Fibroblast of lung (primary cell): ENCODE measurements around the gene TTLL11. TPM values are rescaled to one million over a fixed set of nuclear protein-coding genes. Genes with fewer than 3 reads are reported as not detected.

ENCODE experiments used
- DNase-seq, 2 donors: peaks; one replicate each; pipeline versions ENCODE4 v3.0.0 to v3.0.0-alpha.2; 2010; ENCODE audit warnings: low read depth in 2 of 2
- H2AFZ ChIP-seq: 2 replicates; pipeline ENCODE4 v1.5.1; 2012; ENCODE audit warnings: low read length, control low read depth, inconsistent platforms
- H3K27ac ChIP-seq: 2 replicates; pipeline ENCODE4 v1.5.1; 2011; ENCODE audit warnings: low read length, control low read depth; ENCODE audit not compliant: insufficient read depth
- H3K27me3 ChIP-seq: 2 replicates; pipeline ENCODE4 v1.5.1; 2011; ENCODE audit warnings: mild to moderate bottlenecking, low read length; ENCODE audit not compliant: control insufficient read depth, insufficient read depth
- H3K36me3 ChIP-seq: 2 replicates; pipeline ENCODE4 v1.5.1; 2011; ENCODE audit warnings: low read length; ENCODE audit not compliant: control insufficient read depth, insufficient read depth
- H3K4me1 ChIP-seq: 2 replicates; pipeline ENCODE4 v1.5.1; 2011; ENCODE audit warnings: low read length; ENCODE audit not compliant: control insufficient read depth, insufficient read depth; ENCODE audit errors: extremely low read depth
- H3K4me2 ChIP-seq: 2 replicates; pipeline ENCODE4 v1.5.1; 2011; ENCODE audit warnings: low read length, control low read depth; ENCODE audit not compliant: insufficient read depth; ENCODE audit errors: extremely low read depth
- H3K4me3 ChIP-seq, 4 experiments: fragments of 200-600 bp in 1 of 4; sonication (generic) in 1 of 4; replicated peaks in 1 of 4; 2 replicates each; pipeline ENCODE4 v1.5.1; 2011 to 2016; ENCODE audit warnings: low read length in 4 of 4, low read depth in 3 of 4, mild to moderate bottlenecking in 3 of 4, control low read depth in 2 of 4, inconsistent platforms in 1 of 4, mixed read lengths in 1 of 4; ENCODE audit not compliant: insufficient read depth in 1 of 4; ENCODE audit errors: control extremely low read depth in 1 of 4
- H3K79me2 ChIP-seq: 2 replicates; pipeline ENCODE4 v1.5.1; 2012; ENCODE audit warnings: mild to moderate bottlenecking, low read length, inconsistent platforms; ENCODE audit not compliant: control insufficient read depth, insufficient read depth
- H3K9ac ChIP-seq: 2 replicates; pipeline ENCODE4 v1.5.1; 2011; ENCODE audit warnings: mild to moderate bottlenecking, low read length, control low read depth; ENCODE audit not compliant: insufficient read depth
- H3K9me3 ChIP-seq: 2 replicates; pipeline ENCODE4 v1.5.1; 2012; ENCODE audit warnings: low read depth, low read length; ENCODE audit not compliant: control insufficient read depth, insufficient read depth
- H4K20me1 ChIP-seq: 2 replicates; pipeline ENCODE4 v1.5.1; 2011; ENCODE audit warnings: low read length; ENCODE audit not compliant: control insufficient read depth, insufficient read depth; ENCODE audit errors: extremely low read depth
- EZH2 ChIP-seq: IDR thresholded peaks from 2 replicates; pipeline ENCODE4 v1.5.1; 2012; ENCODE audit warnings: low read length, control low read depth, mild to moderate bottlenecking; ENCODE audit errors: missing control alignments
- polyA plus RNA-seq, 2 donors: library from polyadenylated mRNA; depleted of rRNA in 1 of 2; stranded (reverse) in 1 of 2; unstranded in 1 of 2; fragments of >200 nt; gene quantifications; 2 replicates each; pipeline ENCODE4 v1.2.1, GENCODE V29; 2011 to 2012; ENCODE audit warnings: missing spikeins in 1 of 2
- total RNA-seq: library from RNA; depleted of rRNA; stranded (reverse); fragments of >200 nt; gene quantifications from 2 replicates; pipeline ENCODE4 v1.2.1, GENCODE V29; 2014
- TF ChIP-seq, protein P1 (sequence below), 2 donors: IDR thresholded peaks in 1 of 2; conservative IDR thresholded peaks in 1 of 2; 1 replicate in 1 of 2; 2 replicates in 1 of 2; pipeline ENCODE4 v1.5.1; 2011 to 2012; ENCODE audit warnings: low read length in 2 of 2, control low read depth in 1 of 2, inconsistent platforms in 1 of 2, low read depth in 1 of 2, mild to moderate bottlenecking in 1 of 2

The TTLL11 gene
- total and polyA plus RNA-seq, 2 donors (not counting 1 experiment from before 2014, with no cell fraction given): 3.9 to 4.8 TPM

DNA sequence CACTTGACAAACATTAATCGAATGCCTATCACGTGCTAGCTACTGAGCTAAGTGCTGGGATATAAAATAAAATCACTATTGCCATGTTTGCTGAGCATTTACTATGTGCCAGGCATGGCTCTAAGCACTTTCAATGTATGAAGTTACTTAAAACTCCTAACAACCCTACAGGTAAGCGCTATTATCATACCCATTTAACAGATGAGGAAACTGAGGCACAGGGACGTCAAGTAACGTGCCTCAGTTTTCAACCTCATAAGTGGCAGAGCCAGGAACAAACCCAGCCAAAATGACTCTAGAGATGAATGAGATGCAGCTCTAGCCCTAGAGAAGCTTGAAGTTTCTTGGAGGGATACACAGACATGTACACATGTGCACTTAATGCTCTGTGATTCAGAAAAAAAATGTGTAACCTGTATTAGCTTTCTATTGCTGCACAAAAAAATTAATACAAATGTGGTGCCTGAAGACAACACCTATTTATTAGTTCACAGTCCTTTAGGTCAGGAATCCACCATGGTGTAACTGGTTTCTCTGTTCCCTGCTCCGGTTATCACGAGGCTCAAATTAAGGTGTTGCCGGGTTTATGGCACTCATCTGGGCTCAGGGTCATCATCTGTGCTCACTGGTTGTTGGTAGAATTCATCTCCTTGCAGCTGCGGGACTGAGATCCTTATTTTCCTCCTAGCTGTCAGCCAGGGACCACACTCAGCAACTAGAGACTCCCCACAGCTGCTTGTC, 33.7 kb downstream of the TTLL11 start:
- H3K4me2 ChIP-seq: no peak overlapping the region
- H3K4me1 ChIP-seq: no peaks in the 10 kb centered on the region
- H3K9me3 ChIP-seq: no peaks in the 10 kb centered on the region
- no peaks in the 10 kb centered on the region for H4K20me1 ChIP-seq
- no peak overlapping the region for H2AFZ ChIP-seq
- no peaks in the 10 kb centered on the region for H3K36me3 ChIP-seq
- TF ChIP-seq EZH2: no peak
- TF ChIP-seq, protein P1, sequence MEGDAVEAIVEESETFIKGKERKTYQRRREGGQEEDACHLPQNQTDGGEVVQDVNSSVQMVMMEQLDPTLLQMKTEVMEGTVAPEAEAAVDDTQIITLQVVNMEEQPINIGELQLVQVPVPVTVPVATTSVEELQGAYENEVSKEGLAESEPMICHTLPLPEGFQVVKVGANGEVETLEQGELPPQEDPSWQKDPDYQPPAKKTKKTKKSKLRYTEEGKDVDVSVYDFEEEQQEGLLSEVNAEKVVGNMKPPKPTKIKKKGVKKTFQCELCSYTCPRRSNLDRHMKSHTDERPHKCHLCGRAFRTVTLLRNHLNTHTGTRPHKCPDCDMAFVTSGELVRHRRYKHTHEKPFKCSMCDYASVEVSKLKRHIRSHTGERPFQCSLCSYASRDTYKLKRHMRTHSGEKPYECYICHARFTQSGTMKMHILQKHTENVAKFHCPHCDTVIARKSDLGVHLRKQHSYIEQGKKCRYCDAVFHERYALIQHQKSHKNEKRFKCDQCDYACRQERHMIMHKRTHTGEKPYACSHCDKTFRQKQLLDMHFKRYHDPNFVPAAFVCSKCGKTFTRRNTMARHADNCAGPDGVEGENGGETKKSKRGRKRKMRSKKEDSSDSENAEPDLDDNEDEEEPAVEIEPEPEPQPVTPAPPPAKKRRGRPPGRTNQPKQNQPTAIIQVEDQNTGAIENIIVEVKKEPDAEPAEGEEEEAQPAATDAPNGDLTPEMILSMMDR (conservative IDR thresholded peaks at IDR 0.05 in 1 of 2, IDR thresholded peaks at IDR 0.05 in 1 of 2; ENCODE audit: low read depth in 1 of 2, low read length in 2 of 2): no peak
- no peaks in the 10 kb centered on the region for H3K27me3 ChIP-seq
- H3K79me2 ChIP-seq: no peaks in the 10 kb centered on the region
- no peak for DNase-seq
- H3K9ac ChIP-seq: no peak overlapping the region
- no peak overlapping the region for H3K4me3 ChIP-seq
- H3K27ac ChIP-seq: no peak overlapping the region

DNA sequence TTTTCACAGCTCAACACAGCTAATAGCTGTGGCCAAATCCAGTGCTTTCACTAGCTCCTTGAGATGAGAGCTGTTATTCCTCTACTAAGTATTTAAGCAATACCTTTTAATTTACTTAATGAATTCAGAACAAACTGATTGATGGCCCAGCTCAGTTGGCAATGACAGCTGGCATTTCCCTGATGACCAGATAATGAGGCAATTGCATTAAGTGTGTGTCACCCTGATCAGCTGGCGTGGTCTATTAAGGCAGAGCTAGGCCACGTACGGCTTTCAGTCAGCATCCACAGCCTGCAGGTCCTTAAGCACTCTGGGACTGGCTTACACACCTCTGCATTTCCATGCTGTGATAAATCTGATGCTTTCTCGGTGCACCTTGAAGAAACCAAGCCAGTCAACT, 34.4 kb downstream of the TTLL11 start:
- no peaks in the 10 kb centered on the region for H3K36me3 ChIP-seq
- no peak for TF ChIP-seq EZH2
- TF ChIP-seq, protein P1 (conservative IDR thresholded peaks at IDR 0.05 in 1 of 2, IDR thresholded peaks at IDR 0.05 in 1 of 2; ENCODE audit: low read depth in 1 of 2, low read length in 2 of 2): no peak
- no peaks in the 10 kb centered on the region for H3K27me3 ChIP-seq
- DNase-seq: no peak
- no peaks in the 10 kb centered on the region for H3K9me3 ChIP-seq
- H4K20me1 ChIP-seq: no peaks in the 10 kb centered on the region
- H3K27ac ChIP-seq: no peak overlapping the region
- H2AFZ ChIP-seq: no peak overlapping the region
- H3K4me1 ChIP-seq: no peaks in the 10 kb centered on the region
- H3K4me3 ChIP-seq: no peak overlapping the region
- no peak overlapping the region for H3K4me2 ChIP-seq
- H3K9ac ChIP-seq: no peak overlapping the region
- H3K79me2 ChIP-seq: no peaks in the 10 kb centered on the region

DNA sequence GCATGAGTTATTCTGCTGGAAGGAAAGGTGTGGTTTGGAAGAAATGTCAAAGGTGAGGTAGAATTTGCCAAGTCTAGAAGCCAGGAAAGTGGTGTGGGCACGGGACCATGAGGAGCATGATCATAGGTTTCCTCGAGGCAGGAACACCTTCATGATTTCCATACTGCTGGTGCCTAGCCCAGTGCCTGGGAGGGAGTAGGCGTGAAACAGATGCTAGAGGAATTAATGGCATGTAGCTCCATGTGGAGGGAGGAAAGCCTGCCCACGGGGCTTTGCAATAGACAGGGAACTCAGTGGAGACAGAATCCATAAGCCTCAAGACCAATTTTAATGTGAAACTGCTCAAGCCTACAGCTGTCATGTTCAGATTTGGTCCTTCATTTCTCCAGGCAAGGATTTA, 35.1 kb downstream of the TTLL11 start:
- no peak overlapping the region for H3K27ac ChIP-seq

More for the DNA sequence above, 35.1 kb downstream of the TTLL11 start:
- Histone ChIP-seq H3K9ac (no peak overlapping the region), H3K4me2 (no peak overlapping the region), H3K79me2 (no peaks in the 10 kb centered on the region), H3K4me3 (no peak overlapping the region), H4K20me1 (no peaks in the 10 kb centered on the region), H2AFZ (no peak overlapping the region), H3K4me1 (no peaks in the 10 kb centered on the region), H3K27me3 (no peaks in the 10 kb centered on the region), H3K36me3 (no peaks in the 10 kb centered on the region), H3K9me3 (no peaks in the 10 kb centered on the region)
- no peak for TF ChIP-seq EZH2
- TF ChIP-seq, protein P1 (conservative IDR thresholded peaks at IDR 0.05 in 1 of 2, IDR thresholded peaks at IDR 0.05 in 1 of 2; ENCODE audit: low read depth in 1 of 2, low read length in 2 of 2): no peak
- no peak for DNase-seq
